GM21786 (cell line): ENCODE results near the gene WNT7B.
"Not testable (repeated sequence)": the region's sequence is repeated elsewhere in the genome, so short reads cannot be mapped to it uniquely, and the experiment has no call there.

Source experiments
- ATAC-seq: cut with Tn5 transposase; IDR thresholded peaks from one replicate; pipeline ENCODE4 v1.9.1; 2021; ENCODE audit not compliant: unreplicated experiment

The WNT7B gene

GRCh38 chr22:46008836-46009596 lies 32.1 kb upstream of the WNT7B start:
- no peak for ATAC-seq

- ATAC-seq = no peak
Observed at GRCh38 chr22:46008291-46008690, 31.3 kb upstream of the WNT7B start.

- ATAC-seq = no peak
Observed at GRCh38 chr22:46007848-46008261, 30.9 kb upstream of the WNT7B start.

- no peak for ATAC-seq
Observed at GRCh38 chr22:46007003-46007847, 30.3 kb upstream of the WNT7B start.

GRCh38 chr22:46006379-46007002 lies 29.5 kb upstream of the WNT7B start:
- no peak for ATAC-seq

- not testable (repeated sequence) for ATAC-seq
Observed at GRCh38 chr22:46005116-46005705, 28.2 kb upstream of the WNT7B start.

- ATAC-seq = no peak
Observed at GRCh38 chr22:46004105-46004866, 27.3 kb upstream of the WNT7B start.

- no peak for ATAC-seq
Observed at GRCh38 chr22:46003271-46004091, 26.5 kb upstream of the WNT7B start.

GRCh38 chr22:46002757-46003270 lies 25.9 kb upstream of the WNT7B start:
- ATAC-seq = no peak

GRCh38 chr22:46001426-46002106 lies 24.6 kb upstream of the WNT7B start:
- no peak for ATAC-seq

GRCh38 chr22:46001046-46001425 lies 24.1 kb upstream of the WNT7B start:
- no peak for ATAC-seq

- no peak for ATAC-seq
Observed at GRCh38 chr22:46000081-46001027, 23.4 kb upstream of the WNT7B start.

- ATAC-seq = no peak
Observed at GRCh38 chr22:45999379-45999971, 22.5 kb upstream of the WNT7B start.

GRCh38 chr22:45998638-45999378 lies 21.8 kb upstream of the WNT7B start:
- no peak for ATAC-seq

- no peak for ATAC-seq
Observed at GRCh38 chr22:45997777-45998637, 21.0 kb upstream of the WNT7B start.
